Vagina (tissue), 2 donors: ENCODE data around the gene SORCS1.

ENCODE experiments used
- CTCF ChIP-seq, 3 experiments: fragments of 450-650 bp in 2 of 3; fragments of 200-600 bp in 1 of 3; sonication (generic) in 1 of 3; IDR thresholded peaks; one replicate each; pipeline ENCODE4 v1.5.1; 2017 to 2019; ENCODE audit warnings: antibody characterized with exemption in 3 of 3, mild to moderate bottlenecking in 2 of 3, moderate library complexity in 2 of 3
- POLR2A ChIP-seq, 2 donors: fragments of 450-650 bp; IDR thresholded peaks; one replicate each; pipeline ENCODE4 v1.6.1; 2017; ENCODE audit warnings: antibody characterized with exemption in 2 of 2, mild to moderate bottlenecking in 2 of 2, moderate library complexity in 2 of 2
- POLR2AphosphoS5 ChIP-seq, 2 donors: sonication (generic); formaldehyde crosslinking; IDR thresholded peaks; one replicate each; pipeline ENCODE4 v1.9.0; 2017; ENCODE audit warnings: antibody characterized with exemption in 2 of 2, mild to moderate bottlenecking in 2 of 2, low read depth in 1 of 2; ENCODE audit not compliant: insufficient read depth in 1 of 2

DNA sequence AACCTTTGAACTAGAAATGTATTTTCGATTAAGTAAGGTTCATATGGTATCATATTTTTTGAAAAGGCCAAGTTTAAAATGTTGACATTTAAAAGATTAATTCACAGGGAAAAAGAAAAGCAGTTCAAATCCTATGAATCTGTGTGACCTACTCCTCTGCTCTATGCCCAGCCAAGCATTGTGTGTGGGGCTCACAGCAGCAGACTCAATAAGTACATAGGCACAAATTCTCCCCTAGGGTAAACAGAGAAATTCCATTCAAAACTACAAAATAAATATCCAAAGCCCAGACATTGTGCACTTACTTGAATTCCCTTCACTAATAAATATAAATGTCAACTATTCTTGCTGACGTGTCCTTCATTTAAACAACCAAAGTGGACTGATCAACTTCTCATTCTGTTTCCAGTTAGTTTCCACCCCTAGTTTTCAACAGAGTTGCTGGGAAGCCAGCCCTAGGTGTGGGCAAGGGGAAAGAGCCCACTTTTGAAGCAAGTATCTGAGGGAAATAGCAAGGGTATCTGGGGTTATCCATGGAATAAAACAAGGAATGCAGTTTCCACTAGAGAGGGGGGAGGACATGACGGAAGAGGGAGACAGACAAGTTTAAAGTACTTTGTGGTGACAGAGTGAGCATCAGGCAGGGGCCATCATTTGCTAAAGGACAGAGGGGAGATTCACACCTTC lies 533.3 kb downstream of the SORCS1 start:
- TF ChIP-seq CTCF (IDR thresholded peaks at IDR 0.05) (no peak), POLR2AphosphoS5 (IDR thresholded peaks at IDR 0.05; ENCODE audit: insufficient read depth in 1 of 2, low read depth in 1 of 2) (no peak), POLR2A (IDR thresholded peaks at IDR 0.05) (no peak)
